Stimulated activated CD8-positive, alpha-beta memory T cell treated with anti-CD3 and anti-CD28 coated beads, Interleukin-4, amount 100 ng/mL, for 4 hours (primary cell): ENCODE data around the gene SMYD3.
"Not testable (repeated sequence)": the region's sequence is repeated elsewhere in the genome, so short reads cannot be mapped to it uniquely, and the experiment has no call there.

Experiments
- DNase-seq, 2 donors: peaks; one replicate each; pipeline ENCODE4 v3.0.0-alpha.2; 2020; ENCODE audit warnings: low read depth in 2 of 2, low spot score in 1 of 2

Gene SMYD3

GRCh38 chr1:245963649-245964048 is 543.4 kb downstream of the SMYD3 start:
- no peak for DNase-seq

DNA sequence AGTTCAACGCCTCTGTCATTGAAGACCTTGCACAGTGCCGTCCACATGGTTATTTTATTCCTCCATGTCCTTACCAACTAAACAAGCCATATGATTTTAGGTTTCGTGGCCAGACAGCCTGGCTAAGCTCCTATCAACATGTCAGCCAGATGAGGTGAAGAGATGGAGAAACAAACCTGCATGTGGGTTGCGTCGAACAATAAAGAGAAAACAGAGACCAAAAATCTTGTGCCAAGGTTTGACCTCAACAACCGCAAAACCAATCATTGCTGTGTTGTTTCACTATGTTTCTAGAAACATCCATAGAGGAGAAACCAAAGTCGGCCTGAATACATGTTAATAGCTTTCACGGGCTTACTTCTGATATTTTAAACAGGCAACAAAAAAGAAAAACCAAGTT is 544.6 kb downstream of the SMYD3 start:
- DNase-seq, result no peak

DNA sequence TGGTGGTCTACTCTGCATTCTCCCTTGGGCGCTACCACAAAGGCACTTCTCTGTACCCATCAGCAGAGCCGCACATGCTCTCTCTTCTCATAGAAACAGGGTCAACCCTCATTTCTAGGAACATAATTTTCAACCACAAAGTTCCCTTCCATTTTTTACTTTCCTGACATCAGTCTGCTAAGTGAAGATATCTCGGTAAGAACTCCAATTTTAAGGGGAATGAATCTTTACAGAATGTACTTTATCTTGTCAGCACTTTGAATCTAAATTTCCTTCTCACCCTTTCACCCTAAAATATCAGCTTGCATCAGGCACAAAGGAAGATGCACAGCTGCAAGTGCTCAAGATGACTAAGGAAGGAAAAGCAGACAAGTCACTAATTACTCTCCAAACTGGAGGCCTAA is 545.9 kb downstream of the SMYD3 start:
- no peak for DNase-seq

GRCh38 chr1:245960171-245960570 is 546.9 kb downstream of the SMYD3 start:
- no peak for DNase-seq

GRCh38 chr1:245958016-245958415 is 549.1 kb downstream of the SMYD3 start:
- DNase-seq, result no peak

- no peak for DNase-seq
Observed at GRCh38 chr1:245957427-245957826, 549.7 kb downstream of the SMYD3 start.

DNA sequence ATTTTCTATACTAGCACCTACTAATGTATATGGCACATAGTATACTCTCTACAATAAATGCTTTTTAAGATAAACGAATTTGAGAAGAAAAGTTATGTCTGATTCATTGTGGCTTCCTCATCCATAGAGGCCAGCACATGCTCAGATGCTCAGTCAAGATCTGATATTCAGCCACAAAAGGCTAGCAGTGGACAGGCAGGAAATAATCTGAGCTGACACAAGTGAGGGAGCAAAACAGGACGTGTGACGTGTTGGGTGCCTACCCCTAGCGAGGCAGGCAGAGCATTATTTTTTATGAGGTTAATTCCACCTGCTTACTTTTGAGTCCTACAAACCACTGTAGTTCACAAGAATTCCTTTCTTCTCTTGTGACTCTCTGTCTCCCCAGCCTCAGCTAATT is 550.9 kb downstream of the SMYD3 start:
- peak in 1 of 2 donors; percentile 11 for DNase-seq

DNA sequence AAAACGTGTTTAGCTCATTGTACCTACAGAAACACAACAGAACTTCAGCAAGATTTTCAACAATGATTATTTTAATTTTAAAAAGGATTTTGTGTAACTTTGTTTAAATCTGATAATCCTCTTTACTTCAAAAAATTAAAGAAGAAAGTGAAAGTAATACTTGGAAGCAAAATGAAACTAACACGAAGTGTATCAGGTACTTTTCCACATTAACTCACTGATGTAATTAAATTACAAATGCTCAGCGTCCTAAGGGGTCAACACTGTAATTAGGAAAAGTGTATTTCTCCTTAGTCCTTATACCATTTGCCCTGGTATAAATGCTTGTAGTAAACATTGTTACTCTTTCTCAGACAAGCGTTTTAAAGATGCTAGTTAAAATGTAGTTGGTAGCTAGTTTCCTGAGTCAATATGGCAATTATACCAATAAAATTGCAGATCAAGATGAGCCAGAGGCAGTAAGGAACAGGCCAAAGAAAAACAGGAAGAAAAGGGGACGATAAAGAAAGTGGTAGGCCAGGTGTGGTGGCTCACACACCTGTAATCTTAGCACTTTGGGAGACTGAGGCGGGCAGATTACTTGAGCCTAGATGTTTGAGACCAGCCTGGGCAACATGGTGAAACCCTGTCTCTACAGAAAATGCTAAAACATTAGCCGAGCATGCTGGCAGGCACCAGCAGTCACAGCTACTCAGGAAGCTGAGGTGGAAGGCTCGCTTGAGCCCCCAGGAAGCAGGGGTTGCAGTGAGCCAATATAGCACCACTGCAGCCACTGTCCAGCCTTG is 553.0 kb downstream of the SMYD3 start:
- DNase-seq, result no peak

GRCh38 chr1:245952383-245953026 is 554.6 kb downstream of the SMYD3 start:
- no peak for DNase-seq

- no peak for DNase-seq
Observed at GRCh38 chr1:245948786-245949185, 558.3 kb downstream of the SMYD3 start.

- no peak for DNase-seq
Observed at GRCh38 chr1:245946905-245947304, 560.2 kb downstream of the SMYD3 start.

DNA sequence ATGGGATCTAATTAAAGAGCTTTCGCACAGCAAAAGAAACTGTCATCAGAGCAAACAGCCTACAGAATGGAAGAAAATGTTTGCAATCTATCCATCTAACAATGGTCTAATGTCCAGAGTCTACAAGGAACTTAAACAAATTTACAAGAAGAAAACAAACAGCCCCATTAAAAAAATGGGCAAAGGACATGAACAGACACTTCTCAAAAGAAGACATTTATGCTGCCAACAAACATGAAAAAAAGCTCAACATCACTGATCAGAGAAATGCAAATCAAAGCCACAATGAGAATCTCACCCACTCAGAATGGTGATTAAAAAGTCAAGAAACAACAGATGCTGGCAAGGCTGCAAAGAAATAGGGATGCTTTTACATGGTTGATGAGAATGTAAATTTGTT is 561.9 kb downstream of the SMYD3 start:
- not testable (repeated sequence) for DNase-seq

DNA sequence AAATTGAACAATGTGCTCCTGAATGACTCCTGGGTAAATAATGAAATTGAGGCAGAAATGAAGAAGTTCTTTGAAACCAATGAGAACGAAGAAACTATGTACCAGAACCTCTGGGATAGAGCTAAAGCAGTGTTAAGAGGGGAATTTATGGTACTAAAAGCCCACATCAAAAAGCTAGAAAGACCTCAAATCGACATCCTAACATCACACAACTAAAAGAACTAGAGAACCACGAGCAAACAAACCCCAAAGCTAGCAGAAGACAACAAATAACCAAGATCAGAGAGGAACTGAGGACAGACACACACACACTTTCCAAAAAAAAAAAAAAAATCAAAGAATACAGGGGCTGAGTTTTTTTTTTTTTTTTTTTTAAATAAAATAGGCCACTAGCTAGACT is 564.2 kb downstream of the SMYD3 start:
- DNase-seq, result no peak

GRCh38 chr1:245941771-245942170 is 565.3 kb downstream of the SMYD3 start:
- DNase-seq, result not testable (repeated sequence)

DNA sequence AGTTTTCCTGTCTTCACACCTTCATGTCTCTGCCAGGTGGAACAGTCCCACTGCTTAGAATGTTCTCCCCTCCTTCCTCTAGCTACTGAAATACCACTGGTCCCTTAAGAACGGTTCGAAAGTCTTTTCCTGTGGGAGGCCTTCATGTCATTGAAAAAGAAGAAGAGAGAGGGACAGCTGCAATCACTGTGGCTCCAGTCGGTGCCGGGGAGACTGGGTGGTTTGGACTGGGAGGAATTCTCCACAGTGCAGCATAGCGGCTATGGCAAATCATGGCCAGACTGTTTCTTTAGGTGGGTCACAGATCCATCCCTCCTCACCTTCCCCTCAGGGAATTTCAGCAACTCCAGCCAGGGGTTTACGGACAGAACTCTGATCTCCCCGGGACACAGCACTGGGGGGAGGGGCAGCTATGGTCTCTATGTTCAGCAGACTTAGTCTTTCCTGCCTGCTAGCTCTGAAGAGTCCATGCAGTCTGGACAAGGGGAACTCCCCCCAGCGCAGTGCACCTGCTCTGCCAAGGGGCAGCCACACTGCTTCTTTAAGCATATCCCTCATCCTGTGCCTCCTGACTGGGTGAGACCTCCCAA is 567.2 kb downstream of the SMYD3 start:
- DNase-seq, result no peak

GRCh38 chr1:245938046-245938435 is 569.0 kb downstream of the SMYD3 start:
- DNase-seq, result no peak

GRCh38 chr1:245937316-245938045 is 569.6 kb downstream of the SMYD3 start:
- no peak for DNase-seq

- DNase-seq, result no peak
Observed at GRCh38 chr1:245934409-245934808, 572.7 kb downstream of the SMYD3 start.

DNA sequence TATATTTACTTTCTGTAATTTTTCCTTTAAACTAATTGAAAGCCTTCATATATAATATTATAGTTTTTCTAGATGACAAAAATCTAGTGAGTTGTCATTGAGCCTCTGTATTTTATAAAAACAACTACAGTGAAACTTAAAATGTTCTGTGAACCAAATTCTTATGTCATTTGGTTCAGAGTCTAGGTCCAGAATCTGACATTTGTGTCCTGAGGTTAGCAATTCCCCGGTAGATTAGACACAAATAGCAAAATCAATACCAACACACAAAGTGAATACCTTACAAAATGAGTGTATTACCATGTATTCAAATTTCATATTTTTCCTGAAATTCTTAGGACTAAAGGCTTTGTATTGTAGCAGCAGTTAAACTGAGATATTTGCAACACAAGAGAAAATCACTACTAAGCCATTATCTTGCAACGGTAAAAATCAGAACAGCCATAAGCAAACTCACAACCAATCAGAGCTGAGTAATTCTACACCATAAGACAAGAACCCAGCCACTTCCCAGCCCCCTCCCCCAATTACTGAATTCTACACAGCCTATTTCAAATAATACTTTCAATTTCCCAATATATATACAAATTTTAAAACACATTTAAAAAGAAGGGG is 573.5 kb downstream of the SMYD3 start:
- DNase-seq, result no peak

DNA sequence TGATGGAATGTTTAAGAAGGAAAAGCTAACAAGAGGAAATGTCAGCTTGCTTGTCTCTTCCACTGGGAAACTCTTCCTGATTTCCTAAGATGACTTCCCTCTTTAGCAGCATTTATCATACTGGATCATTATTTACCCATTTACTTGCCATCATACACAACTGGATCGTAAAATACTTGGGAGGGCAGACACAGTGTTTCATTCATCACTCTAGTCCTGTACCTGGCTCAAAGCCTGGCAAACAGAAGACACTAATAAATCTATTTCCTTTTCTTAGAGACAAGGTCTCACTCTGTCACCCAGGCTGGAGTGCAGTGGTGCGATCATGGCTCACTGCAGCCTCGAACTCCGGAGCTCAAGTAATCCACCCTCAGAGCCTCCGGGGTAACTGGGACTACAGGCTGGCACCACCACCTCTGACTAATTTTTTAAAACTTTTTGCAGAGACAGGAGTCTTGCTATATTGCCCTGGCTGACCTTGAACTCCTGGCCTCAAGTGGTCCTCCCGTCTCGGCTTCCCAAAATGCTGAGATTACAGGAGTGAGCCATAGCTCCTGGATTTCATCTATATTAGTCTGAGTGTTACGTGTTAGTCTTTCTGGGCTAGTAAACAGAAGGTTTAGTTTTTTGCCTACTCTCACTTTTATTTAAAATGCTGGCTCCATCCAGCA is 574.6 kb downstream of the SMYD3 start:
- no peak for DNase-seq

- no peak for DNase-seq
Observed at GRCh38 chr1:245931450-245931849, 575.6 kb downstream of the SMYD3 start.
